ENCODE data around the gene SSH3. TPM values are rescaled to one million over a fixed set of nuclear protein-coding genes. Genes with fewer than 3 reads are reported as not detected.

Gene SSH3
- total and polyA plus RNA-seq, 2 of the 8 experiments (the other 6 are each of a cell fraction or from before 2014, with no cell fraction given): 16.9 to 19.8 TPM

DNA sequence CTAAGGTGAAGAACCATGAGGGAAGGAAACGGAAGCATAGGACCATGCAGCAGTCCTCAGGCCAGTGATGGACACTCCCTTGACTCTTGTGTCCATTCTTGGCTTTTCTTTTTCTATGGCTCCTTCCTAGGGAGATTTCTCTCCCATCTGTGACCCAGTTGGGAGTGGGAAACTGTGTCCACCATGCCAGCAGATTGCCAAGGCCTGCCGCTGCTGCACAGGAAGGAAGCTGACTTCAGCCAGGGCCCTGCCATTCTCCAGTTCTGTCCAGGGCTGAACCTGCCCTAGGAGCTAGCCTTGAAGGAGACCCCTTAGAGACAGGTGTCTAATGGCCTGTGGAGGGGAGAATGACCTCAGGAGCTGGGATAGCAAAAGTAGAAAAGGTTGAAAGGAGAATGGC, 17.4 kb downstream of the SSH3 start:
- Histone ChIP-seq H3K4ac (replicated peaks; ENCODE audit: insufficient read length, low read depth, low read length) (no peak overlapping the region), H2BK20ac (ENCODE audit: low read length) (no peak overlapping the region), H4K91ac (replicated peaks; ENCODE audit: insufficient read length, low read length) (no peak overlapping the region), H3K4me1 (replicated peaks in 1 of 4; ENCODE audit: control insufficient read depth in 3 of 4, insufficient read depth in 4 of 4, low read length in 3 of 4) (peaks cover 0 to 3% (median 0%) of the 10 kb centered on the region in 4 experiments; a peak in 2 of 7 replicates), H2BK12ac (ENCODE audit: low read depth, low read length) (no peak overlapping the region), H4K20me1 (replicated peaks in 1 of 2; ENCODE audit: control insufficient read depth in 1 of 2, insufficient read depth in 2 of 2, low read length in 2 of 2) (peaks cover 0 to 2% of the 10 kb centered on the region in 2 experiments), H3K36me3 (ENCODE audit: control insufficient read depth in 2 of 4, insufficient read depth in 4 of 4, low read length in 3 of 4) (no peaks in the 10 kb centered on the region), H4K8ac (ENCODE audit: extremely low read depth, insufficient read depth, low read length) (no peak overlapping the region), H3K9me3 (ENCODE audit: insufficient read depth in 2 of 2, low read depth in 1 of 2, low read length in 1 of 2) (no peaks in the 10 kb centered on the region), H3K79me2 (ENCODE audit: control insufficient read depth in 1 of 2, insufficient read depth in 2 of 2, low read length in 2 of 2) (no peaks in the 10 kb centered on the region), H3K79me1 (ENCODE audit: low read depth, low read length) (no peaks in the 10 kb centered on the region), H2BK5ac (ENCODE audit: low read depth, low read length) (no peak overlapping the region), H2BK15ac (ENCODE audit: low read length) (no peak overlapping the region), H2BK120ac (replicated peaks; ENCODE audit: low read depth, low read length) (no peak overlapping the region), H3K27me3 (replicated peaks in 1 of 4; ENCODE audit: control insufficient read depth in 3 of 4, extremely low read depth in 1 of 4, insufficient read depth in 3 of 4, low read length in 3 of 4) (peaks cover 5 to 16% (median 11%) of the 10 kb centered on the region in 4 experiments; a peak in 6 of 7 replicates), H3K4me2 (ENCODE audit: insufficient read depth in 1 of 2, low read depth in 2 of 2, low read length in 2 of 2) (no peak overlapping the region), H3K56ac (replicated peaks; ENCODE audit: insufficient read length, low read depth, low read length) (no peak overlapping the region), H3K14ac (ENCODE audit: insufficient read length) (no peak overlapping the region), H3K9ac (replicated peaks in 1 of 4; ENCODE audit: extremely low read depth in 1 of 4, low read depth in 3 of 4, low read length in 3 of 4) (no peak overlapping the region), H3K23ac (ENCODE audit: insufficient read length) (no peak overlapping the region), H4K5ac (ENCODE audit: insufficient read length, low read depth, low read length) (no peak overlapping the region), H2AFZ (ENCODE audit: low read length) (no peak overlapping the region), H3K27ac (ENCODE audit: low read depth, low read length) (no peak overlapping the region), H2AK5ac (ENCODE audit: low read depth, low read length) (no peak overlapping the region), H3K23me2 (ENCODE audit: low read depth, low read length) (peaks cover 3% of the 10 kb centered on the region; the same call in 1 of the 2 replicates), H3K4me3 (ENCODE audit: extremely low read depth in 1 of 4, insufficient read depth in 2 of 4, low read depth in 3 of 4, low read length in 4 of 4) (no peak overlapping the region), H3K18ac (ENCODE audit: extremely low read depth, low read length) (no peak overlapping the region)
- CTCF ChIA-PET (ENCODE audit: partially characterized antibody): interaction anchor here (0.9 to 11.4 kb wide), 9 partner anchors 9 to 238 kb away, joined by 3 to 186 read pairs (median 11); partner anchors contain the start of genes GRK2 and POLD4
- DNase-seq (ENCODE audit: low read depth in 1 of 2, low spot score in 2 of 2): no peak
- WGBS, 2 experiments (ENCODE audit: extremely low coverage in 1 of 2, insufficient coverage in 1 of 2, insufficient read length in 1 of 2, insufficient replicate concordance in 2 of 2, low coverage in 1 of 2, low lambda C conversion rate in 2 of 2, missing lambda C conversion rate in 1 of 2): 97% methylated on average over 2 of the region's 2 CpGs; no CpG with 5 or more reads in 1 of the 2 experiments
- FAIRE-seq: no peak
- POLR2A ChIA-PET (ENCODE audit: partially characterized antibody): interaction anchor here (0.7 to 1.3 kb wide), 4 partner anchors 13 to 71 kb away, joined by 3 to 4 read pairs (median 3); partner anchors contain the start of gene POLD4
- TF ChIP-seq GABPA (IDR thresholded peaks at IDR 0.05; ENCODE audit: borderline replicate concordance, insufficient read depth, low read length): no peak
- no peak for TF ChIP-seq CEBPB (IDR thresholded peaks at IDR 0.05; ENCODE audit: low read depth, low read length)
- no peak for TF ChIP-seq USF2 (IDR thresholded peaks at IDR 0.05; ENCODE audit: low read length)
- no peak for TF ChIP-seq SP4 (IDR thresholded peaks at IDR 0.05; ENCODE audit: low read length)
- no peak for TF ChIP-seq SP2 (IDR thresholded peaks at IDR 0.05; ENCODE audit: low read length)
- TF ChIP-seq, protein P1, sequence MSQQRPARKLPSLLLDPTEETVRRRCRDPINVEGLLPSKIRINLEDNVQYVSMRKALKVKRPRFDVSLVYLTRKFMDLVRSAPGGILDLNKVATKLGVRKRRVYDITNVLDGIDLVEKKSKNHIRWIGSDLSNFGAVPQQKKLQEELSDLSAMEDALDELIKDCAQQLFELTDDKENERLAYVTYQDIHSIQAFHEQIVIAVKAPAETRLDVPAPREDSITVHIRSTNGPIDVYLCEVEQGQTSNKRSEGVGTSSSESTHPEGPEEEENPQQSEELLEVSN (IDR thresholded peaks at IDR 0.05): no peak
- TF ChIP-seq BACH1 (IDR thresholded peaks at IDR 0.05; ENCODE audit: low read length): no peak
- no peak for TF ChIP-seq TEAD4 (IDR thresholded peaks at IDR 0.05; ENCODE audit: low read depth, low read length)
- no peak for TF ChIP-seq RXRA (IDR thresholded peaks at IDR 0.05; ENCODE audit: insufficient read depth, low read depth, low read length)
- TF ChIP-seq POLR2A (IDR thresholded peaks at IDR 0.05; ENCODE audit: control extremely low read depth in 1 of 2, low read depth in 2 of 2, low read length in 2 of 2): no peak
- no peak for TF ChIP-seq SIRT6 (IDR thresholded peaks at IDR 0.05; ENCODE audit: low read length)
- no peak for TF ChIP-seq KDM5A (IDR thresholded peaks at IDR 0.05; ENCODE audit: low read length)
- no peak for TF ChIP-seq SIN3A (conservative IDR thresholded peaks at IDR 0.05 in 1 of 2, IDR thresholded peaks at IDR 0.05 in 1 of 2; ENCODE audit: low read depth in 1 of 2, low read length in 2 of 2)
- no peak for TF ChIP-seq EGR1 (IDR thresholded peaks at IDR 0.05; ENCODE audit: borderline replicate concordance, low read depth, low read length)
